DND-41 (cell line): ENCODE measurements around the gene CD300A.

Experiments used
- ATAC-seq: fragments of 200-7000 bp; cut with Tn5 transposase; 3 replicates; pipeline ENCODE4 v1.9.1; 2021; ENCODE audit warnings: low read depth; ENCODE audit not compliant: insufficient read depth
- DNase-seq: peaks from one replicate; pipeline ENCODE4 v3.0.0-alpha.2; 2020
- H2AFZ ChIP-seq: 2 replicates; pipeline ENCODE4 v1.6.0; 2012; ENCODE audit warnings: low read depth, low read length
- H3K27ac ChIP-seq: 2 replicates; pipeline ENCODE4 v1.5.1; 2012; ENCODE audit warnings: low read length, inconsistent platforms
- H3K27me3 ChIP-seq: fragments of 200-600 bp; sonication (generic); 2 replicates; pipeline ENCODE4 v1.6.0; 2012; ENCODE audit warnings: low read length, mild to moderate bottlenecking, inconsistent platforms; ENCODE audit not compliant: insufficient read depth, poor library complexity
- H3K36me3 ChIP-seq: 2 replicates; pipeline ENCODE4 v1.5.1; 2012; ENCODE audit warnings: low read length, inconsistent platforms; ENCODE audit not compliant: insufficient read depth
- H3K4me1 ChIP-seq: 2 replicates; pipeline ENCODE4 v1.5.1; 2012; ENCODE audit warnings: mild to moderate bottlenecking, low read length; ENCODE audit not compliant: insufficient read depth
- H3K4me2 ChIP-seq: 2 replicates; pipeline ENCODE4 v1.6.0; 2012; ENCODE audit warnings: mild to moderate bottlenecking, moderate library complexity, low read length, inconsistent platforms; ENCODE audit not compliant: insufficient read depth
- H3K4me3 ChIP-seq, 2 experiments: fragments of 200-600 bp in 1 of 2; shearing (Covaris generic) in 1 of 2; 2 replicates each; pipeline ENCODE4 v1.5.1; 2012 to 2016; ENCODE audit warnings: inconsistent platforms in 2 of 2, low read length in 2 of 2, mild to moderate bottlenecking in 2 of 2, low read depth in 1 of 2, moderate library complexity in 1 of 2
- H3K79me2 ChIP-seq: 2 replicates; pipeline ENCODE4 v1.6.0; 2012; ENCODE audit warnings: low read length, inconsistent platforms; ENCODE audit not compliant: insufficient read depth
- H3K9ac ChIP-seq: 2 replicates; pipeline ENCODE4 v1.6.0; 2012; ENCODE audit warnings: low read depth, mild to moderate bottlenecking, inconsistent platforms, low read length, moderate library complexity
- H3K9me3 ChIP-seq: 2 replicates; pipeline ENCODE4 v1.5.1; 2012; ENCODE audit warnings: low read length, moderate library complexity, mild to moderate bottlenecking, inconsistent platforms; ENCODE audit not compliant: insufficient read depth, severe bottlenecking
- H4K20me1 ChIP-seq: 2 replicates; pipeline ENCODE4 v1.6.0; 2012; ENCODE audit warnings: low read length; ENCODE audit not compliant: insufficient read depth
- EZH2 ChIP-seq: IDR thresholded peaks from 3 replicates; pipeline ENCODE4 v1.6.1; 2012; ENCODE audit warnings: borderline replicate concordance, low read depth, mild to moderate bottlenecking, moderate library complexity, low read length, inconsistent platforms; ENCODE audit not compliant: severe bottlenecking
- TF ChIP-seq, protein P1 (sequence below): IDR thresholded peaks from 2 replicates; pipeline ENCODE4 v1.5.1; 2012; ENCODE audit warnings: borderline replicate concordance, low read length, moderate library complexity, mild to moderate bottlenecking; ENCODE audit not compliant: poor library complexity, severe bottlenecking; ENCODE audit errors: extremely low read depth

The CD300A gene

DNA sequence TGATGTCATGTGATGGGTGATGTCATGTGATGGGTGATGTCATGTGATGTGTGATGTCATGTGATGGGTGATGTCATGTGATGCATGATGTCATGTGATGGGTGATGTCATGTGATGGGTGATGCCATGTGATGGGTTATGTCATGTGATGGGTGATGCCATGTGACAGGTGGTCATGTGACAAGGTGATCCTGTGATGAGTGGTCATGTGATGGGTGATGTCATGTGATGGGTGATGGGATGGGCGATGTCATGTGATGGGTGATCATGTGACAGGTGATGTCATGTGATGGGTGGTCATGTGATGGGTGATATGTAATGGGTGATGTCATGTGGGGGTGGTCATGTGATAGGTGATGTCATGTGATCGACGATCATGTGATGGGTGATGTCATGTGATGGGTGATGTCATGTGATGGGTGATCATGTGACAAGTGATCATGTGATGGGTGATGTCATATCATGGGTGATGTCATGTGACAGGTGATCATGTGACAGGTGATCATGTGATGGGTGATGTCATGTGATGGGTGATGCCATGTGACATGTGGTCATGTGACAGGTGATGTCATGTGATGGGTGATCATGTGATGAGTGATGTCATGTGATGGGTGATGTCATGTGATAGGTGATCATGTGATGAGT is 47.7 kb downstream of the CD300A start:
- Histone ChIP-seq H4K20me1 (no peaks in the 10 kb centered on the region), H3K4me1 (no peaks in the 10 kb centered on the region), H3K4me3 (no peak overlapping the region), H3K79me2 (no peaks in the 10 kb centered on the region), H3K9ac (no peak overlapping the region), H3K27me3 (no peaks in the 10 kb centered on the region), H3K9me3 (peaks cover 15% of the 10 kb centered on the region), H3K27ac (no peak overlapping the region), H2AFZ (no peak overlapping the region), H3K4me2 (no peak overlapping the region), H3K36me3 (no peaks in the 10 kb centered on the region)
- DNase-seq, result peak; percentile 33
- no peak for ATAC-seq
- TF ChIP-seq EZH2, result no peak
- TF ChIP-seq, protein P1, sequence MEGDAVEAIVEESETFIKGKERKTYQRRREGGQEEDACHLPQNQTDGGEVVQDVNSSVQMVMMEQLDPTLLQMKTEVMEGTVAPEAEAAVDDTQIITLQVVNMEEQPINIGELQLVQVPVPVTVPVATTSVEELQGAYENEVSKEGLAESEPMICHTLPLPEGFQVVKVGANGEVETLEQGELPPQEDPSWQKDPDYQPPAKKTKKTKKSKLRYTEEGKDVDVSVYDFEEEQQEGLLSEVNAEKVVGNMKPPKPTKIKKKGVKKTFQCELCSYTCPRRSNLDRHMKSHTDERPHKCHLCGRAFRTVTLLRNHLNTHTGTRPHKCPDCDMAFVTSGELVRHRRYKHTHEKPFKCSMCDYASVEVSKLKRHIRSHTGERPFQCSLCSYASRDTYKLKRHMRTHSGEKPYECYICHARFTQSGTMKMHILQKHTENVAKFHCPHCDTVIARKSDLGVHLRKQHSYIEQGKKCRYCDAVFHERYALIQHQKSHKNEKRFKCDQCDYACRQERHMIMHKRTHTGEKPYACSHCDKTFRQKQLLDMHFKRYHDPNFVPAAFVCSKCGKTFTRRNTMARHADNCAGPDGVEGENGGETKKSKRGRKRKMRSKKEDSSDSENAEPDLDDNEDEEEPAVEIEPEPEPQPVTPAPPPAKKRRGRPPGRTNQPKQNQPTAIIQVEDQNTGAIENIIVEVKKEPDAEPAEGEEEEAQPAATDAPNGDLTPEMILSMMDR, result no peak

- DNase-seq, result no peak
- no peaks in the 10 kb centered on the region for H3K4me1 ChIP-seq
- H3K27me3 ChIP-seq, result no peaks in the 10 kb centered on the region
- H3K9ac ChIP-seq, result no peak overlapping the region
- no peak overlapping the region for H3K4me3 ChIP-seq
- H3K36me3 ChIP-seq, result no peaks in the 10 kb centered on the region
- no peak overlapping the region for H2AFZ ChIP-seq
- no peak for TF ChIP-seq EZH2
- TF ChIP-seq, protein P1, result no peak
- no peaks in the 10 kb centered on the region for H4K20me1 ChIP-seq
- no peak overlapping the region for H3K4me2 ChIP-seq
- H3K27ac ChIP-seq, result no peak overlapping the region
- H3K9me3 ChIP-seq, result peaks cover 15% of the 10 kb centered on the region
- ATAC-seq, result no peak
- no peaks in the 10 kb centered on the region for H3K79me2 ChIP-seq
These were observed 48.3 kb downstream of the CD300A start for GRCh38 chr17:74514632-74515334.

GRCh38 chr17:74515941-74516340 is 49.5 kb downstream of the CD300A start:
- TF ChIP-seq EZH2, result no peak
- TF ChIP-seq, protein P1, result no peak
- H3K27me3 ChIP-seq, result no peaks in the 10 kb centered on the region
- ATAC-seq (no peak), DNase-seq (no peak)
- peaks cover 15% of the 10 kb centered on the region for H3K9me3 ChIP-seq
- no peak overlapping the region for H3K27ac ChIP-seq
- H3K9ac ChIP-seq, result no peak overlapping the region
- H3K36me3 ChIP-seq, result no peaks in the 10 kb centered on the region
- no peaks in the 10 kb centered on the region for H3K79me2 ChIP-seq
- no peaks in the 10 kb centered on the region for H4K20me1 ChIP-seq
- H2AFZ ChIP-seq, result no peak overlapping the region
- H3K4me3 ChIP-seq, result no peak overlapping the region
- H3K4me1 ChIP-seq, result no peaks in the 10 kb centered on the region
- no peak overlapping the region for H3K4me2 ChIP-seq
